ENCODE data around the gene MKLN1.

The MKLN1 gene

GRCh38 chr7:131529179-131529578, 201.5 kb downstream of the MKLN1 start:
- TF ChIP-seq GATA3 (IDR thresholded peaks at IDR 0.05; ENCODE audit: low read depth, low read length) (no peak), GATA2 (IDR thresholded peaks at IDR 0.05; ENCODE audit: low read depth, low read length) (no peak)

DNA sequence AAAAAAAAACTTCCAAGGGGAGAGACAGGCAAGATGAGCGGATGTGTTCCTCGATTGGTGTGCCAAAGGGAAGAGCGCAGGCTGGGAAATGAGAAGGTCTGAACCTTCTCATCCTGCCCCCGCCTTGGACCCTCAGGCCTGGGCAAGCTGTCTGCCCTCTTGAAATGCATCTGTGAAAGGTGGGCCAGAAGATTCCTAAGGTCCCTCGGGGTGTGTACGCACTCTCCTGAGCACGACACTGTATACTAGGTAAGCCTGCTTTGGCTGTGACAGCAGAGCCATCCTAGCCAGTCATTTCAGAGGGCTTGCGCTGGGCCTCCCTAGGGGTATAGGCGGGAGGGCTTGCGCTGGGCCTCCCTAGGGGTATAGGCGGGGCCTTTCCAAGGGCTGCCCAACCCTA, 201.9 kb downstream of the MKLN1 start:
- TF ChIP-seq GATA2 (IDR thresholded peaks at IDR 0.05; ENCODE audit: low read depth, low read length) (no peak), GATA3 (IDR thresholded peaks at IDR 0.05; ENCODE audit: low read depth, low read length) (no peak)

DNA sequence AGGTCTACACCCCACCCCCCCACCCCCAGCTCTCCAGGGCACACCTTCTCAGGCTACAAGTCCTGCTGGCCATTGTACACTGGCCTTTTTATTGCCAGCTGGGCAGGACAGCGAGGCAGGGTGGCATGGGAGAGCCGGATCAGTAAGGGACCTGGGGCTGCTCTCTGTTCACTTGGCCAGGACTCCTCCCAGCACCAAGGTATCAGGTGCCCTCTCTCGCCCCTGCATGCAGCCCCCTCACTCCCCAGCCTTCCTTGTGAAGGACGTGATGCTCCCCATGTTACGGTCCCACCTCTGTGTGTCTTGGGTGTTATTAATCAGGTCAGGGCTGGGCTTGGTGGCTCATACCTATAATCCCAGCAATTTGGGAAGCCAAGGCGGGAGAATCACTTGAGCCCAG, 202.5 kb downstream of the MKLN1 start:
- TF ChIP-seq GATA2 (IDR thresholded peaks at IDR 0.05; ENCODE audit: low read depth, low read length), result no peak

DNA sequence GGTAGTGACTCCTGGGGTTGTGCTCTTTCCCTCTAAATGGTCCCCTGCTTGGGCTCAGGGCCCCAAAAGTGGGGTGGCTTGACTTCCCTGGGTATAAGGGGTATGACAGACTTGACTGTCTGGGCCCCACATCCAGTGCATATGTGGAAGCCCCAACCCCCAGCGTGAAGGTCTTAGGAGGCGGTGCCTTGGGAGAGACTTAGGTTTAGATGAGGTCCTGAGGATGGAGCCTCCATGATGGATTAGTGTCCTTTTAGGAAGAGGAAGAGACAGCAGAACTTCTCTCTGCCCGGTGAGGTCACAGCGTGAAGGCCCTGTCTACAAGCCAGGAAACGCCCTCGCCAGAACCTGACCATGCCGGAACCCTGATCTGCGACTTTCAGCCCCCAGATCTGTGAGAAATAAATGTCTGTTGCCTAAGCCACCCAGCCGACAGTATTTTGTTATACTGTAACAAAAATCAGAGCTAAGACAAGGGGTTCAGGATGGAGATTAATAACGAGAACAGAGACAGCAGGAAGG, 205.0 kb downstream of the MKLN1 start:
- TF ChIP-seq GATA2 (IDR thresholded peaks at IDR 0.05; ENCODE audit: low read depth, low read length), result no peak
- no peak for TF ChIP-seq GATA3 (IDR thresholded peaks at IDR 0.05; ENCODE audit: low read depth, low read length)

- TF ChIP-seq GATA2 (IDR thresholded peaks at IDR 0.05; ENCODE audit: low read depth, low read length), result 0 out of 2 replicates have a peak, but pooled peaks have one; percentile 24
- no peak for TF ChIP-seq GATA3 (IDR thresholded peaks at IDR 0.05; ENCODE audit: low read depth, low read length)
Observed at GRCh38 chr7:131533151-131533559, 205.5 kb downstream of the MKLN1 start.

DNA sequence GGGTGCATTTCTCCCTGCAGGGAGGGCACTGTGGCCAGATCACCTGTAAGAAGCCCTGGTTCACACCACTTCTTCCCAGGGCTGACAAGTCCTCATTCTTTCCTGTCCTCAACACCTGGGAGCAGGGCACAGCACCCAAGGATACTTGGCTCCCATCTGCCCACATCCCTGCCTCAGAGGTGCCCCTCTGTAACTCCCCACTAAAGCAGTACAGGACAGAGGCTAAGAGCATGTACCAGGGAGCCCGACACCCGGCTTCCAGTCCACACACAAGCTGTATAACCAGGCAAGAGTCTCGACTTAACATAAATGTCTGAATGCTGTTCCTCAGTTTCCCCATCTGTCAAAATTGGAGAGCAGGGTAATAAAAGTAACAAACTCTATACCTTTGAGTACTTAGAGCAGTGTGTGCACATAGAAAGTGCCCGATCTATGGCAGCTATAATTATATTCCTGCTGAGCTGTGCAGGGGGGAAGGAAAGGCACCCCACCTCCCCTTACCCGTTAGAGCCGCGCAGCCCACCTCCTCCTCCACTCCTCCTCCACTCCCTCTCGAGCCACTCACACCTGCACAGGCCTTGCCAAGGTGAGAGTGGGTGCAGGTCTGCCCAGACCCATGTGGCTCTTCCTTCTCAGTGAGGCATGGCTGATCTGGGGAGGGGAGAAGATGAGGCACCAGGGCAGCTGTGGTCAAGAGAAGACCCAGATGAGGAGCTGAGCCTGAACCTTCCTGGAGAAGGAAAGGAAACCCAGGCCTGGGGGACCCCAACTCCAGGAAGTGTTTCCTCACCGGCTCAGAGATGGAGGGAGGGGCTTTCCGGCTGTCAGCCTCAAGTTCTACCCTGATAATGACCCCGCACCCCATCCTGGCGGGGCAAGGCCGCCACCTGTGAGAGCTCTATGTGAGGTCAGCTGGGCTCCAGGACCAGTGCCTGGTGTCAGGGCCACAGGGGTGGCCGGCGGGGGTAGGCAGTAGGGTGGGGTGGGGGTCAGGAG, 206.2 kb downstream of the MKLN1 start:
- no peak for TF ChIP-seq GATA2 (IDR thresholded peaks at IDR 0.05; ENCODE audit: low read depth, low read length)
- TF ChIP-seq GATA3 (IDR thresholded peaks at IDR 0.05; ENCODE audit: low read depth, low read length), result no peak

GRCh38 chr7:131536361-131536849, 208.7 kb downstream of the MKLN1 start:
- no peak for TF ChIP-seq GATA2 (IDR thresholded peaks at IDR 0.05; ENCODE audit: low read depth, low read length)
- no peak for TF ChIP-seq GATA3 (IDR thresholded peaks at IDR 0.05; ENCODE audit: low read depth, low read length)

GRCh38 chr7:131537571-131537978, 209.9 kb downstream of the MKLN1 start:
- TF ChIP-seq GATA3 (IDR thresholded peaks at IDR 0.05; ENCODE audit: low read depth, low read length) (no peak), GATA2 (IDR thresholded peaks at IDR 0.05; ENCODE audit: low read depth, low read length) (peak; percentile 70)

DNA sequence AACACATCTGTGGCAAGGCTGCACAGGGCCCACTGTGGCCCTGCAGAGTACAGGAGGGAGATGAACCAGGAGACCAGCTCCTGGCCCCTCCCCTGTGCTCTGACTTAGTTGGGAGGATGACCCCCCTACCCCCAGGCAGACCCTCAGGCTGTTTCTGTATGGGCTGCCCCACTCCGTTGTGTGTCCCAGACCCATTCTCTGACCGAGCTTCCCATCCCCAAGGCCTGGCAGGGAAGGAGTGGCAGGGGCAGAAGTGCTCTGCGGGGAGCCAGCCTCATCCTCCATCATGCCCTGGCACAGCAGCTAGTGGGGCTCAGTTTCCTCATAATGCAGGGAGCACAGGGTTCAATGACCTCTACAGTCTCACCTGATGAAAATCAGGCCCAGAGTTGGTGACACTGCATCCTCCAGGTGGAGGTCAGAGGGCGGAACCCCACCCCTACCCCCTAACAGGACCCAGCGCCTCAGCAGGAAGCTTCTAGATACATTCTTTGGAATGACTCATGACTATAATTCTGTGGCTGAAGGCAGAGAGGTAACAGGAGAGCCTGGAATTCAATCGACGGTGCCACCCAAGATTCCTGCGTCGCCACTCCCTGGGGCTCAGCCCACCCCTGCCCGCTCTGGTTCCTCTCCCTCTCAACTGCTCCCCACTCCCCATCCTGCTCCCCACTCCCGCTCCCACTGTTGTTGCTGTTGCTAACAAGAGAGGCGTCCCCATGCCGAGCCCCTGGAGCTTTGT, 210.6 kb downstream of the MKLN1 start:
- no peak for TF ChIP-seq GATA3 (IDR thresholded peaks at IDR 0.05; ENCODE audit: low read depth, low read length)
- no peak for TF ChIP-seq GATA2 (IDR thresholded peaks at IDR 0.05; ENCODE audit: low read depth, low read length)

GRCh38 chr7:131538813-131539179, 211.1 kb downstream of the MKLN1 start:
- no peak for TF ChIP-seq GATA2 (IDR thresholded peaks at IDR 0.05; ENCODE audit: low read depth, low read length)
- no peak for TF ChIP-seq GATA3 (IDR thresholded peaks at IDR 0.05; ENCODE audit: low read depth, low read length)

- TF ChIP-seq GATA2 (IDR thresholded peaks at IDR 0.05; ENCODE audit: low read depth, low read length), result no peak
- no peak for TF ChIP-seq GATA3 (IDR thresholded peaks at IDR 0.05; ENCODE audit: low read depth, low read length)
Observed at GRCh38 chr7:131540491-131541162, 213.0 kb downstream of the MKLN1 start.

DNA sequence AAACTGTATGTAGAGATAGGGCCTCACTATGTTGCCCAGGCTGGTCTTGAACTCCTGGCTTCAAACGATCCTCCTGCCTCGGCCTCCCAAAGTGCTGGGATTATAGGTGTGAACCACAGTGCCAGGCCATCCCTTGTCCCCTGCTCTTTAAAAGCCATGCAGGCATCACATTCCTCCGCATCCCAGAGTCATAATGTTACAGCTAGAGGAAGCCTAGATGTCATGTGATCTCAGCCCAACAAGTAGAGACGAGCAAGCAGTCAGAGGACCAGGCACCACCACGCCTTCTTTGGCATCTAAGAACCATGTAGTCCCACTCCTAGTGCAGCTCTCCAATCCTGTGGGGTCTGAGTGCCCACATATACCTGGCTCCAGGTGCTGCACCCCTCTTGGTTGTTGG, 215.6 kb downstream of the MKLN1 start:
- TF ChIP-seq GATA3 (IDR thresholded peaks at IDR 0.05; ENCODE audit: low read depth, low read length) (no peak), GATA2 (IDR thresholded peaks at IDR 0.05; ENCODE audit: low read depth, low read length) (no peak)

GRCh38 chr7:131544021-131544420, 216.3 kb downstream of the MKLN1 start:
- no peak for TF ChIP-seq GATA2 (IDR thresholded peaks at IDR 0.05; ENCODE audit: low read depth, low read length)
- no peak for TF ChIP-seq GATA3 (IDR thresholded peaks at IDR 0.05; ENCODE audit: low read depth, low read length)

Measured in SH-SY5Y (cell line).